Measurements from ENCODE around the gene ATG101. TPM values are rescaled to one million over a fixed set of nuclear protein-coding genes. Genes with fewer than 3 reads are reported as not detected.

Gene ATG101
- total and polyA plus RNA-seq, 2 experiments from 2014 or later: 27.7 to 60.3 TPM

DNA sequence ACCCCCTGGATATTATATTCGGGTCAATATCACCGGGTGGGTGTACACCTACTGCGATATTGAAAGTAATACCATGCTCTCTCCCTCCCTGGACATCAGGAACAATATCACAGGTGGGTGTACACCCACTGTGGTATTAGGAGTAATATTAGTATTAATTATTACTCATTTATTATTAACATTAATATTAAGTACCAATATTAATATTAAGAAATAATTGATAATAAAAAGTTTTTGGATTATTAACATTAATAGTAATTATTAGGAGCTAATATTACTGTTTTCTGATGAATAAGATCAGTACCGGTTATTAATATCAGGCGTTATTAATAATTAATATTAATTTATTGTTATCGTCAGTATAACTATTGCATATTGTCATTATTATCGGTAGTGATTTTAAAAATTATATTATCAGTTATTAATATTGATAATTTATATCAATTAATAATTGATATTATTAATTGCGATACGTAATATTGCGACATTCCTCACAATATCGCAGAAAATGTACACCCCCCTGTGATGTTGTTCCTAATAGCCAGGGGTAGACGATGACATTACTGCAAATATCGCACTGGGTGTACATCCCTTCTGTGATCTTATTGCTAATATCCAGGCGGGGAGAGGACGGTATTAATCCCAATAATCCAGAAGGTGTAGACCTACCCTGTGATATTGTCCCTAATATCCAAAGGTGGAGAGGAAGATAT, 26.7 kb downstream of the ATG101 start (continued):
- TF ChIP-seq, protein P1, sequence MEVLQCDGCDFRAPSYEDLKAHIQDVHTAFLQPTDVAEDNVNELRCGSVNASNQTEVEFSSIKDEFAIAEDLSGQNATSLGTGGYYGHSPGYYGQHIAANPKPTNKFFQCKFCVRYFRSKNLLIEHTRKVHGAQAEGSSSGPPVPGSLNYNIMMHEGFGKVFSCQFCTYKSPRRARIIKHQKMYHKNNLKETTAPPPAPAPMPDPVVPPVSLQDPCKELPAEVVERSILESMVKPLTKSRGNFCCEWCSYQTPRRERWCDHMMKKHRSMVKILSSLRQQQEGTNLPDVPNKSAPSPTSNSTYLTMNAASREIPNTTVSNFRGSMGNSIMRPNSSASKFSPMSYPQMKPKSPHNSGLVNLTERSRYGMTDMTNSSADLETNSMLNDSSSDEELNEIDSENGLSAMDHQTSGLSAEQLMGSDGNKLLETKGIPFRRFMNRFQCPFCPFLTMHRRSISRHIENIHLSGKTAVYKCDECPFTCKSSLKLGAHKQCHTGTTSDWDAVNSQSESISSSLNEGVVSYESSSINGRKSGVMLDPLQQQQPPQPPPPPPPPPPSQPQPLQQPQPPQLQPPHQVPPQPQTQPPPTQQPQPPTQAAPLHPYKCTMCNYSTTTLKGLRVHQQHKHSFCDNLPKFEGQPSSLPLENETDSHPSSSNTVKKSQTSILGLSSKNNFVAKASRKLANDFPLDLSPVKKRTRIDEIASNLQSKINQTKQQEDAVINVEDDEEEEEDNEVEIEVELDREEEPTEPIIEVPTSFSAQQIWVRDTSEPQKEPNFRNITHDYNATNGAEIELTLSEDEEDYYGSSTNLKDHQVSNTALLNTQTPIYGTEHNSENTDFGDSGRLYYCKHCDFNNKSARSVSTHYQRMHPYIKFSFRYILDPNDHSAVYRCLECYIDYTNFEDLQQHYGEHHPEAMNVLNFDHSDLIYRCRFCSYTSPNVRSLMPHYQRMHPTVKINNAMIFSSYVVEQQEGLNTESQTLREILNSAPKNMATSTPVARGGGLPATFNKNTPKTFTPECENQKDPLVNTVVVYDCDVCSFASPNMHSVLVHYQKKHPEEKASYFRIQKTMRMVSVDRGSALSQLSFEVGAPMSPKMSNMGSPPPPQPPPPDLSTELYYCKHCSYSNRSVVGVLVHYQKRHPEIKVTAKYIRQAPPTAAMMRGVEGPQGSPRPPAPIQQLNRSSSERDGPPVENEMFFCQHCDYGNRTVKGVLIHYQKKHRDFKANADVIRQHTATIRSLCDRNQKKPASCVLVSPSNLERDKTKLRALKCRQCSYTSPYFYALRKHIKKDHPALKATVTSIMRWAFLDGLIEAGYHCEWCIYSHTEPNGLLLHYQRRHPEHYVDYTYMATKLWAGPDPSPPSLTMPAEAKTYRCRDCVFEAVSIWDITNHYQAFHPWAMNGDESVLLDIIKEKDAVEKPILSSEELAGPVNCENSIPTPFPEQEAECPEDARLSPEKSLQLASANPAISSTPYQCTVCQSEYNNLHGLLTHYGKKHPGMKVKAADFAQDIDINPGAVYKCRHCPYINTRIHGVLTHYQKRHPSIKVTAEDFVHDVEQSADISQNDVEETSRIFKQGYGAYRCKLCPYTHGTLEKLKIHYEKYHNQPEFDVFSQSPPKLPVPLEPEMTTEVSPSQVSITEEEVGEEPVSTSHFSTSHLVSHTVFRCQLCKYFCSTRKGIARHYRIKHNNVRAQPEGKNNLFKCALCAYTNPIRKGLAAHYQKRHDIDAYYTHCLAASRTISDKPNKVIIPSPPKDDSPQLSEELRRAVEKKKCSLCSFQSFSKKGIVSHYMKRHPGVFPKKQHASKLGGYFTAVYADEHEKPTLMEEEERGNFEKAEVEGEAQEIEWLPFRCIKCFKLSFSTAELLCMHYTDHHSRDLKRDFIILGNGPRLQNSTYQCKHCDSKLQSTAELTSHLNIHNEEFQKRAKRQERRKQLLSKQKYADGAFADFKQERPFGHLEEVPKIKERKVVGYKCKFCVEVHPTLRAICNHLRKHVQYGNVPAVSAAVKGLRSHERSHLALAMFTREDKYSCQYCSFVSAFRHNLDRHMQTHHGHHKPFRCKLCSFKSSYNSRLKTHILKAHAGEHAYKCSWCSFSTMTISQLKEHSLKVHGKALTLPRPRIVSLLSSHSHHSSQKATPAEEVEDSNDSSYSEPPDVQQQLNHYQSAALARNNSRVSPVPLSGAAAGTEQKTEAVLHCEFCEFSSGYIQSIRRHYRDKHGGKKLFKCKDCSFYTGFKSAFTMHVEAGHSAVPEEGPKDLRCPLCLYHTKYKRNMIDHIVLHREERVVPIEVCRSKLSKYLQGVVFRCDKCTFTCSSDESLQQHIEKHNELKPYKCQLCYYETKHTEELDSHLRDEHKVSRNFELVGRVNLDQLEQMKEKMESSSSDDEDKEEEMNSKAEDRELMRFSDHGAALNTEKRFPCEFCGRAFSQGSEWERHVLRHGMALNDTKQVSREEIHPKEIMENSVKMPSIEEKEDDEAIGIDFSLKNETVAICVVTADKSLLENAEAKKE (CRISPR knock-in tag; IDR thresholded peaks at IDR 0.05): no peak
- TF ChIP-seq, protein P2, sequence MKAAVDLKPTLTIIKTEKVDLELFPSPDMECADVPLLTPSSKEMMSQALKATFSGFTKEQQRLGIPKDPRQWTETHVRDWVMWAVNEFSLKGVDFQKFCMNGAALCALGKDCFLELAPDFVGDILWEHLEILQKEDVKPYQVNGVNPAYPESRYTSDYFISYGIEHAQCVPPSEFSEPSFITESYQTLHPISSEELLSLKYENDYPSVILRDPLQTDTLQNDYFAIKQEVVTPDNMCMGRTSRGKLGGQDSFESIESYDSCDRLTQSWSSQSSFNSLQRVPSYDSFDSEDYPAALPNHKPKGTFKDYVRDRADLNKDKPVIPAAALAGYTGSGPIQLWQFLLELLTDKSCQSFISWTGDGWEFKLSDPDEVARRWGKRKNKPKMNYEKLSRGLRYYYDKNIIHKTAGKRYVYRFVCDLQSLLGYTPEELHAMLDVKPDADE (IDR thresholded peaks at IDR 0.05): no peak

DNA sequence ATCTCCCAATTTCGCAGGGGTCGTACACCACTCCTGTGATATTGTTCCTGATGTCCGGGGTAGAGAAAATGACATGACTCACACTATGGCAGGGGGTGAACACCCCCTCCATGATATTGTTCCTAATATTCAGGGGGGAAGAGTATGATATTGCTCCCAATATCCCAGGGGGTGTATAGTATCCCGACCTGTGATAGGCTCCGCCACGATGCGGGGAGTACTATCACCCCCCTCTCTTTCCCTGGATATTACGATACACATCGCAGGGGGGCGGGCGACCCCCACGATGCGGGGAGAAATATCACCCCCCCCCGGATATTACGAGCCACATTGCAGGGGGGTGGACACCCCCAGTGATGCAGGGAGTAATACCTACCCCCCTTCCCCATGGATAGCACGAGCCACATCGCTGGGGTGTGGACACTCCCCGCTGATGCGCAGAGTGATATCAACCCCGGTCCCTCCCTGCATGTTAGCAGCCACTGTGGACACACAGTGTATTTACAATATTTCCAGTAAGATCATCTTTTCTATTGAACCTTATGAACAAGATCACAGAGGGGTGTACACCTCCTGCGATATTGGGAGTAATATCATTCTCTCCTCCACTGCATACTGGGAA, 27.4 kb downstream of the ATG101 start:
- H3K4me1 ChIP-seq (ENCODE audit: insufficient read depth): 0 out of 2 replicates have a peak, but pooled peaks cover 1% of the 10 kb centered on the region
- H3K4me1 Mint-ChIP-seq: peaks cover under 1% of the 10 kb centered on the region; the same call in 2 of the 3 replicates
- peaks cover 6% of the 10 kb centered on the region for H3K27me3 Mint-ChIP-seq (ENCODE audit: insufficient read depth, low read depth, poor library complexity)
- H3K79me2 ChIP-seq (replicated peaks; ENCODE audit: insufficient read depth): no peaks in the 10 kb centered on the region
- no peaks in the 10 kb centered on the region for H4K20me1 ChIP-seq (replicated peaks; ENCODE audit: insufficient read depth)
- H3K36me3 Mint-ChIP-seq (ENCODE audit: low read depth): no peaks in the 10 kb centered on the region
- no peak overlapping the region for H2AFZ ChIP-seq
- DNase-seq (ENCODE audit: low spot score) (no peak), ATAC-seq (no peak)
- no peak overlapping the region for H3K27ac Mint-ChIP-seq
- H3K4me3 ChIP-seq: no peak overlapping the region
- H3K4me3 Mint-ChIP-seq: no peak overlapping the region
- H3K4me2 ChIP-seq: no peak overlapping the region
- no peaks in the 10 kb centered on the region for H3K9me2 ChIP-seq (ENCODE audit: insufficient read depth)
- no peaks in the 10 kb centered on the region for H3K9me3 Mint-ChIP-seq
- H3F3A ChIP-seq (replicated peaks; ENCODE audit: low read depth): no peaks in the 10 kb centered on the region
- H3K27me3 ChIP-seq (ENCODE audit: insufficient read depth): no peaks in the 10 kb centered on the region
- no peak overlapping the region for H3K27ac ChIP-seq (ENCODE audit: low read depth)
- no peaks in the 10 kb centered on the region for H3K36me3 ChIP-seq (ENCODE audit: insufficient read depth)
- TF ChIP-seq POLR2AphosphoS5 (IDR thresholded peaks at IDR 0.05; ENCODE audit: low read depth) (no peak), STAT1 (IDR thresholded peaks at IDR 0.05; ENCODE audit: unreplicated experiment) (no peak), EZH2phosphoT487 (IDR thresholded peaks at IDR 0.05; ENCODE audit: unreplicated experiment) (no peak)
- TF ChIP-seq, protein P3, sequence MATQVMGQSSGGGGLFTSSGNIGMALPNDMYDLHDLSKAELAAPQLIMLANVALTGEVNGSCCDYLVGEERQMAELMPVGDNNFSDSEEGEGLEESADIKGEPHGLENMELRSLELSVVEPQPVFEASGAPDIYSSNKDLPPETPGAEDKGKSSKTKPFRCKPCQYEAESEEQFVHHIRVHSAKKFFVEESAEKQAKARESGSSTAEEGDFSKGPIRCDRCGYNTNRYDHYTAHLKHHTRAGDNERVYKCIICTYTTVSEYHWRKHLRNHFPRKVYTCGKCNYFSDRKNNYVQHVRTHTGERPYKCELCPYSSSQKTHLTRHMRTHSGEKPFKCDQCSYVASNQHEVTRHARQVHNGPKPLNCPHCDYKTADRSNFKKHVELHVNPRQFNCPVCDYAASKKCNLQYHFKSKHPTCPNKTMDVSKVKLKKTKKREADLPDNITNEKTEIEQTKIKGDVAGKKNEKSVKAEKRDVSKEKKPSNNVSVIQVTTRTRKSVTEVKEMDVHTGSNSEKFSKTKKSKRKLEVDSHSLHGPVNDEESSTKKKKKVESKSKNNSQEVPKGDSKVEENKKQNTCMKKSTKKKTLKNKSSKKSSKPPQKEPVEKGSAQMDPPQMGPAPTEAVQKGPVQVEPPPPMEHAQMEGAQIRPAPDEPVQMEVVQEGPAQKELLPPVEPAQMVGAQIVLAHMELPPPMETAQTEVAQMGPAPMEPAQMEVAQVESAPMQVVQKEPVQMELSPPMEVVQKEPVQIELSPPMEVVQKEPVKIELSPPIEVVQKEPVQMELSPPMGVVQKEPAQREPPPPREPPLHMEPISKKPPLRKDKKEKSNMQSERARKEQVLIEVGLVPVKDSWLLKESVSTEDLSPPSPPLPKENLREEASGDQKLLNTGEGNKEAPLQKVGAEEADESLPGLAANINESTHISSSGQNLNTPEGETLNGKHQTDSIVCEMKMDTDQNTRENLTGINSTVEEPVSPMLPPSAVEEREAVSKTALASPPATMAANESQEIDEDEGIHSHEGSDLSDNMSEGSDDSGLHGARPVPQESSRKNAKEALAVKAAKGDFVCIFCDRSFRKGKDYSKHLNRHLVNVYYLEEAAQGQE (IDR thresholded peaks at IDR 0.05; ENCODE audit: unreplicated experiment): no peak
